HUES48 (cell line): Measurements from ENCODE around the gene DIMT1.

Source experiments
- H3K27ac ChIP-seq: one replicate; pipeline ENCODE4 v1.7.0; 2013; ENCODE audit warnings: low read depth, low read length, inconsistent platforms
- H3K27me3 ChIP-seq: 2 replicates; pipeline ENCODE4 v1.6.1; 2013; ENCODE audit warnings: mild to moderate bottlenecking, low read length; ENCODE audit not compliant: control insufficient read depth, insufficient read depth
- H3K36me3 ChIP-seq: 2 replicates; pipeline ENCODE4 v1.6.1; 2013; ENCODE audit warnings: low read length; ENCODE audit not compliant: control insufficient read depth, insufficient read depth
- H3K4me1 ChIP-seq: 2 replicates; pipeline ENCODE4 v1.6.1; 2013; ENCODE audit warnings: mild to moderate bottlenecking, low read length; ENCODE audit not compliant: control insufficient read depth, insufficient read depth
- H3K4me3 ChIP-seq: 2 replicates; pipeline ENCODE4 v1.5.1; 2013; ENCODE audit warnings: mild to moderate bottlenecking, low read depth, low read length
- H3K9ac ChIP-seq: 2 replicates; pipeline ENCODE4 v1.6.1; 2013; ENCODE audit warnings: mild to moderate bottlenecking, low read depth, low read length, moderate library complexity
- H3K9me3 ChIP-seq: 2 replicates; pipeline ENCODE4 v1.6.1; 2013; ENCODE audit warnings: low read length; ENCODE audit not compliant: control insufficient read depth, insufficient read depth

Gene DIMT1

DNA sequence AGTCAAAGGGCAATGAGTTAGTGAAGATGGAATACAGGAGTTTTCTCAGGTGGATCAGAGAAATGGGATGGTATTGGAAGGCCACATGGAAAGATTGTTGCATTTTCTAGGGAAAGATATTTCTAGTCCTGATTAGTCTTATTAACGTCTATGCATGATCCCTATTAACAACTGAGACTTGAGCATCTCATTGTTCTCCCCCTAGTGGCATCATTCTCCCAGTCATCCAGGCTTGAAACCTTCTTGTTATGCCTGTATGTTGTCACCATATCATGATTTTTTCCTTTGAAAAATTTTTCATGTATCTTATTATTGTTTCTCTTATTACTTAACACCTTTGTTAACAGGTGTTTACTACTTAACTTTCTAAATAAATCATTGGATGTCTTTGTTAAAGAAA lies 63.3 kb downstream of the DIMT1 start:
- Histone ChIP-seq H3K27me3 (no peaks in the 10 kb centered on the region), H3K36me3 (no peaks in the 10 kb centered on the region), H3K9me3 (no peaks in the 10 kb centered on the region), H3K27ac (no peak overlapping the region), H3K4me1 (no peaks in the 10 kb centered on the region), H3K9ac (no peak overlapping the region), H3K4me3 (no peak overlapping the region)
